ENCODE results near the gene CDK12.

The CDK12 gene

DNA sequence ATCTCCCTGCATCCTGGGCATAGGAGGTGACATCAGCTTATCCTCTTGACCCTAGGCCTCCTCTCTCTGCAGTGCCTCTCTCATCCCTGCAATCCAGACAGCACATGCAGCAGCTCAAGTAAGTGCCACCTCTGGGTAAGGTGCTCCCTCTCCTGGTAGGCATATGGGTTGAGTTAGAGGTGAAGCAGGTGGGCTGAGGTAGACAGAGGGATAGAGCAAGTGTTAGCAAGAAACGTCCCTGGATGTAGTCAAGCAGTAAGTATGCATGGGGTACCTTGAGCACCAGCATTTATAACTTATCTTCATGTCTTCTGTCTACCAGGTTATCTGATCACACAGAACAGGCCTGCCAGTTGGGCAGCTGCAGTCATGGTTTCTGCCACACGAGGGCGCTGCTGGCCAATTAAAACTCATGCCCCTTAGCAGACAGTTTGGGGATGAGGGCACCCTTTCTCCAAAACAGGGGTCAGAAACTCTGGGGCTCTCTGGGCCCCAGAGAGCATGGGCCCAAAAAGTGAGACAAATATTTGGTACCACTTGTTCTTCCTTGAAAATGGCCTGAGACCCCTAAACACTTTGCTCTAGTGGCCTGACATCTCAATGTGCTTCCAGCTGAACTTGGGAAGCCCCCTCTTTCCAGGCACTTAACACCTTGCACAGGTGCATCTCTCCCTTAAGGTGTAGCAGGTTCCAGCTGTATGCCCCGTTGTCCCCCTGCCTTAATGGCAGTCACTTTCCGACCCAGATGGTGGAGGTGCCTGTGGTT, 86.6 kb downstream of the CDK12 start:
- in situ Hi-C loops (cut with MboI; ENCODE audit: low sequenced_read_pairs): no loop called here

DNA sequence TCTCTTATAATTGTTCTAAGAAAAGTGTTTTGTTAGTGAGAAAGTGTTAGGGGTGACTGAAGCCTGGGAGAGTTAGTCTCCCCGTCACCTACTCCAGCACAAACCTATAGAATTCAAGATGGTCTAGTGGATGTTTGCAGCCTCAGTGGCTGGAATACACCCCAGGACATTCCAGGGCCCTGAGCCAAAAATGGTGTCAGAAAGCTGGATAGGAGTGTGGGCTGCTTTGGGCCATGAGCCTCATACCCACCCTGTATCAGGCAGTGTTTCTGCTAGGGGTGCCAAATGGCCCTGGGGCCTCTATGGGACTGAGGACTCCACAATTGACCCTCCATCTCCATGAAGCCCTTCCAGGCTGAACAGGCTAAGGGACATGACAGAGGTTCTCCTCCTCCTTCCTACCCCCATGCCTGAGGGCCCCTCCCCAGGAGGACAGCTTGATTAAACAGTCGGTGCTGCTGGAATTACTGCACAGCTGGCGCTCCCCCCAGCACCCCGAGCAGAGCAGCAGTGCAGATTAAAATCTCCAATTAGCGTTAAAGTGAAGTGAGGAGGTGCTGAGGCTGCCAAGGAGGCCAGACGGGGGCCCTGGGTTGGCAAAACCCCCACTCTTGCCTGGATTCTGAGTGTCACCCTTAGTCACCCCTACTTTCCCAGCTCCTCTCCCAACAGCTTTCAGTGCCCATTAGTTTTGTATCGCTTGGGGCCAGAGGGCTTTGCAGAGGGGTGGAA, 87.4 kb downstream of the CDK12 start:
- in situ Hi-C loops (cut with MboI; ENCODE audit: low sequenced_read_pairs): no loop called here

DNA sequence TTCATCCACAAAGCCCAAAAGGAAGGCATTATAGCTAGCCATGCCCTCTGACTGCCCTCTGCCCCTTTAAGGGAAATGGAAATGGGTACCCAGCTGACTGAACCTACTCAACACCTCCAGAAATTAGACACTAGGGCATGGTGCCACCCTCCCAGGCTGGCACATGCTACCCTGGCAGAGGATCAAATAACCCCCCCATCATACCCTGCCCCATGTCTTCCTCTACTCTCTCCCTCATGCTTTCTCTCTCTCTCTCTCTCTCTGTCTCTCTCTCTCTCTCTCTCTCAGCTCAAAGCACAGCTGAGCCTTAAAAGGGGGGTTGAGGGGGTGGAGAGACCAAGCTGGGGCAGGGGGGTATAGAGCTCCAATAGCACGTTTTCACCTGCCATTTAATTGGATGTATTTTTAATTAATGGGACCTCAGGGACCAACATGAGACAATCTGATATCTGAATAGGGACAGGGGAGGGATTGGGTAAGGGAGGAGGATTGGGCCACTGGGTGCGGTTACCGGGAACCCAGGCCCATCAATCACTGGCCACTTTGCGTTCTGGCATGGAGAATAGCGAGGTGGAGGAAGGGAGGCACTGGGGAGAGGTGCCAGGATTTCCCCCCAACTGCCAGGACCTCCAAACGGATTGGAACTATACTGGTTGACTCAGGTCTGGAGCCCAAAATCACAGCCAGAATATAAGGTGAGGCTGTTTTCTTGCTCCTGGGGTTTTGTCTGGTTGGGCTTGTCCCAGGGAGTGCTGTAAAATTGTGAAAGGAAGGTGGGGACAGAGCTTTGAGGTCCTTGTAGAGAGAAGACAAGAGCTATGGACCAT, 88.7 kb downstream of the CDK12 start:
- in situ Hi-C loops (cut with MboI; ENCODE audit: low sequenced_read_pairs): no loop called here

DNA sequence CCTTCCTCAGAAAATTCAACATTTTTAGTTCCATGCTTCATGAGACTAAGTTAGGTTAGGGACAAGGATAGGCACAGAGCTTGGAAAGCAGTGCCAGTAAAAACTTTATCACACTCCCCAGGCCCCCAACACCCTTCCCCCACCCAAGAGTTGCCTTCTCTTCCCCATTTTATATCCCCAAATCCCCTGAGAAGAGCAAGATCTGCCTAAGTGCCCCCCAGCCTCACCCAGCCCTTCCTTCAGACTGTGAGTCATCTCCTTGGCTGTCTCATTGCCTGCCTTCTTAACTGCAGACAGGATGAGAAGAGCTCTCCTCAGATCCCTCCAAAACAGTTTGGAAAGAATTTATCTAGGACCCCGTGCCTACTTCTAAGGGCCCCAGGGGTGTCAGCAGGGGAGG, 90.6 kb downstream of the CDK12 start:
- in situ Hi-C loops (cut with MboI; ENCODE audit: low sequenced_read_pairs): no loop called here

DNA sequence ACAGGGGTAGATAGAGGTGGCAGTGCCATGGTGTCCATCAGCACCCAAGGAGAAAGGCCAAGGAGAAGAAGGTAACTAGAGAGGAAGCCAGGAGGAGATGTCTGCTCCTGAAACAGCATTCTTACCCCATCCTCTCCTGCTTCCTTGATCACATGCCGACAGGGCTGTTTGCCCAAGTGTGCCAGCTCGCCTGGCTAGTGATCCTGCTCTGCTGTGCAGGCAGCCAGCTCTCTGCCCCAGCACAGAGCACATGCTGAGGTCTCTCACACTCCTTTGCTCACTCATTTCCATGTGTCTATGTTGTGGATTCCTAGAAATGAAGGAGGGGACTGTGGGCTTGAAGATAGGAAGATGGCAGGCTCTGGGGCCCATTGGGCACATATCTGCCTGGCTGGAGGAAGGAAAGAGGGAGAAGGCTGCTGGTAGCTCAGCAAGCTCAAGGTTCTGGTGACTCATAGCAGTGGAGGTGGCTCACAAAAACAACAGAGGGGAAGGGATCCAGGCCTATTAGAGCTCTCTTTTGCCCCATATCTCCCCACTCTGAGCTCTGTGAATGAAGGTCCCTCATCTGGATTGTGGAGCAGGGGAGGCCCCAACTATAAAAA, 92.2 kb downstream of the CDK12 start:
- in situ Hi-C loops (cut with MboI; ENCODE audit: low sequenced_read_pairs): no loop called here

DNA sequence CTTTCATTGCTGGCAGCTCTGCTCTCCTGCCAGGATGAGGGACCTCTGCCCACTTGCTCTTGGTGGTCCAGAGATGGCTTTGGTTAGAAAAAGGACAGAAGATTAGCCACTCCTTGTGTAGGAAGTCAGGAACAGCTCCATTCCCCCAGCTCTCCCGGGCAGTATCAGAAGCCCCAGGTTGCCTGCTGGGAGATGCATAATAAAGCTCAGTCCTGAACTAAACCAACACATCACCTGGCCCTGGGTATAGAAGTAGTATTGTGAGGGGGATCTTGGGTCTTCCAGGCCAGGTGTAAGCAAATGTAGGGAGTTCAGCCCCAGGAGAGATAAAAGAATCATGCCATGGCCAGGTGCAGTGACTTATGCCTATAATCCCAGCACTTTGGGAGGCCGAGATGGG, 94.1 kb downstream of the CDK12 start:
- in situ Hi-C loops (cut with MboI; ENCODE audit: low sequenced_read_pairs): no loop called here

DNA sequence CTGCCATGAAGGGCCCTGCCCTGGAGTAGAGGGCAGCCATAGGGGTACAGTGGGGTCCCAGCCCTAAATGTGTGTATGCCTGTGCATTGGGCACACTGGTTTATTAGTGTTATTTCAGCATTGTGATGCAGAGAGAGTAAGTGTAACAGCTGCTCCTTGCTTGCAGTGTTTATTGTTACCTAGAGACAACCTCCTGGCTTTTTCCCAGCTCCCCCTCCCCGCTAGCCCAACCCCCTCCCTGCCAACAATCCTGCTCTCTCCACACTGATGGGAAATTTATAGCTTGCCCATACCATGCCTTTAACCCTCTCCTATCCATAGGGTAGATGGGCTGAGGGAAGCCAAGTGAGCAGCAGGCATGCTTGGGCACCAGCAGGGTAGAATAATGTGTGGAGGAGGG, 95.1 kb downstream of the CDK12 start:
- in situ Hi-C loops (cut with MboI; ENCODE audit: low sequenced_read_pairs): no loop called here

DNA sequence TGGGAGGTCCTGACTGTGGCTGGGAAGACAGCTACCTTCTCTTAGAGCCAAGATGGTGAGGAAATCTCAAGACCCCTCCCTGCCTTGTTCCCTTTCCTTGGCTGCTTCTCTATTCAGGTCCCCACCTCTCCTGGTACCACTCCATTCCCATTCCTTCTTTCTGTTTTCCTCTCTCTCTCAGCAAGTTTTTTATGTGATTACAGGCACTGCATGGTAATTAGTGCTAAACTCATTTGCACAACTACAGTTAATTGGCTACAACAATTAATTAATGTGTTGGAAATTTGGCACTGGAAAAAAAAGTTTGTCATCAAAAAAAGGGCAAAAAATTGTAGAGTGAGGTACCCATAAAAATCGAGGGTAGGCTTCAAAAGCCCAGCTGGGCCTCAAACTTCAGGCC, 101.1 kb downstream of the CDK12 start:
- in situ Hi-C loops (cut with MboI; ENCODE audit: low sequenced_read_pairs): no loop called here

DNA sequence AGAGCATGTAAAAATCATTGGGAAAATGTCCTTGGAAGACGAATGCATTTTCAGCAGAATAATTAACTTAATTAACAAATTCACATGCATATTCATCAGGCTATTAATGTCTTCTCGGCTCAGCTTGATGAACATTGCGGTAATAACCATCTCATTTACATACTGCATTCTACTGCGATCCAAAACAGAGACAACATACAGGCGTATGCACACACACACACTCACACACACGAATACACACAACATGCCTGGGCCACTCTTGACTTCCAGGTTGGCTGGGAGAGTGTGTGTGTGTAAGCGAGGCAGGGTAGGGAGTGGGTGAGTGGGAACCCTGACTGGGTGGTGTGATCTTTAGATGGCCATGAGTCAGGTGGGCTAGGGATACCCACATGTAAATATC, 101.7 kb downstream of the CDK12 start:
- in situ Hi-C loops (cut with MboI; ENCODE audit: low sequenced_read_pairs): no loop called here

DNA sequence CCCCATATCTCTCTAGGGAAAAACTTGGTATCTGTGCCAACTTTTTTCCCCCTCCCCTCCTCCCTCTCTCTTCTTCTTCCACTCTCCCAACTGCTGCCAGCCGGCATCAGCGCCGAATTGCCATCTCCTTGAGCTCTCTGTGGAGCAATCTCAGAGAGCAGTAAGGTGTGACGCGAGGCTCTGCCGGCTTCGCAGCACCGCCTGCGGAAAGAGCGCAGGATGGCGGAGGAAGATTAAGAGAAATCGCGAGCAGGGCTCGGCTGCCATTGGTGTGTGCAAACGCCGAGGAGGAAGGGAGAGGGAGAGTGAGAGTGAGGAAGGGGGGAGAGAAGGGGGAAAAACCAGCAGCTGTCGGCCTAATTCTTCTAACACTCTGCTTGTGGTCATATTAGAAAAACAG, 102.2 kb downstream of the CDK12 start:
- in situ Hi-C loops (cut with MboI; ENCODE audit: low sequenced_read_pairs): no loop called here

DNA sequence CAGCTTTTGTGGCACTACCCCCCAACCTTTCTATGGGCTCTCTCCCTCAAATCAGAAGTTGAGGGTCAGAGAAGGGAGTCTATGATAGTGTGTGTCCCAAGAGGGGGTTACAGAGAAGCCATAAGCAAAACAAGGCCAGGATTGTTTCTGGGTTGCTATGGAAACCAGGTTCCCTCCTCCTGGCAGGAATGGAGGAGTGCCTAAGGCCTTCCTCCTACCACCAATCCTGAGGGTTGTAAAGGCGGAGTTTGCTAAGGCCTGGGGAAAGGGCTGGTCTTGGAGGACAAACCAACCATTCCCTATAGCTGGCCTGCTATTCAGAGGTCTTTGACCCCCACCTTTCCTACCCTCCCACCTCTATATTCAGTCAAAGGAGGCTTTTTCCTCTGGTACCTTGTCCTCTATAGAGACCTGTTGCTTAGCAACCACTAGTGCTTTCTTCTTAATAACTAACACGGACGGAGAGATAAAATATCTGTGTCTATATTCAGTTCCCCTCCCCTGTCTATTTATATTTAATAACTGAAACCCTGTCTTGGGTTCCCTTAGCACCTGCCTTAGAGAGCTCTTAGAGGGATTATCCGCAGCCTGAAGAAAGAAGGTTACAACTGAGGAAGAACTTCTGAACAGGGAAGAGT, 103.0 kb downstream of the CDK12 start:
- in situ Hi-C loops (cut with MboI; ENCODE audit: low sequenced_read_pairs): no loop called here

DNA sequence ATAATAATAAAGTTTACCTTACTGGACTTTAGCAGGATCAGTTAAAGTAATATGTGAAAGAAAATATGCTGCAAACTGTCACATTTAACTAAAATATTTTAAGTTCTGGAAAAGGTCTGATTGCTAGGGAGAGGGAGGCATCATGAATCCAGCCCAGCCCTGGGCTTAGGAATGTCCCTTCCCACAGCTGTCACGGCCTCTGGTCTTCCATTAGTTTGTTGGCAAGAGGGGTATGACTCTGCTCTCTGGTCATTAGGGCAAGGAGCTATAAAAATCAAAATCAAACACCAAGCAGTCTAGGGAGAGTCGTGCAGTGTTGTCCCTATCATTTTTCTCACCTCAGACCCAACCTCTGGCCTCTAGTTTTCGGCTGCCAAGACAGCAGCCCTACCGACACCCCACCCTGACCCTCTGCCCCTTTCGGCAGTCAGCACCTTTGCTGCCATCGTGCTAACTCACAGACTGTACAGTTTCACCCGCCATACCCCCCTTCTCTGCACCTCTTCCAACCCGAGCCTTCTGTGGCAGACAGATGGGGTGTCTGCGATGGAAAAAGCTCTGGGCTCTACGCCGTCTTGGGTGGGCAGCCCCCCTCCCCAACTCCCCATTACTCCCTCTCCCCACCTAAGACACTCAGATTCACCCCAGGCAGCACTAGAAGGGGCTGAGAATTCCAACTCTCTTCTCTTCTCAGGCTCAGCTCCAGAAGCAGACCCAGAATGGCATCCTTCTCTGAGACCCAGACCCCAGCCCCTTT, 105.0 kb downstream of the CDK12 start:
- in situ Hi-C loops (cut with MboI; ENCODE audit: low sequenced_read_pairs): no loop called here

DNA sequence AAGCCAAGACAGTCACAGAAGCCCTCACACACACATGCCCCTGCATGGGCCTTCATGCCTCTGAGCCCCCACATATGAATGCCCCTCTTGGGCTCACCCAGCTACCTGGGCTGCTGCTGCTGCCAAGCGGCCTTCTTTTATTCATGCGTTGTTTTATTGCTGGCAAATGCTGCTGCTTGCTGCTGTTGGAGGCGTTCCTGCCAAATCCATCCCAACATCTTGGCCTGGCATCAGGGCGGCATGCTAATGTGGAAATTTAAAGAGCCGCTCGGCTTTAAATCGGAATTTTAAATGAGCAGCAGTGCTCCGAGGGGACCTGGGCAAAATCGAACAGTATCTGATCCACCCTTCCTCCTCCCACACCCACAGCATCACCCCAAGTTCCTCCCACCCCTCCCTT, 107.4 kb downstream of the CDK12 start:
- in situ Hi-C loops (cut with MboI; ENCODE audit: low sequenced_read_pairs): no loop called here

DNA sequence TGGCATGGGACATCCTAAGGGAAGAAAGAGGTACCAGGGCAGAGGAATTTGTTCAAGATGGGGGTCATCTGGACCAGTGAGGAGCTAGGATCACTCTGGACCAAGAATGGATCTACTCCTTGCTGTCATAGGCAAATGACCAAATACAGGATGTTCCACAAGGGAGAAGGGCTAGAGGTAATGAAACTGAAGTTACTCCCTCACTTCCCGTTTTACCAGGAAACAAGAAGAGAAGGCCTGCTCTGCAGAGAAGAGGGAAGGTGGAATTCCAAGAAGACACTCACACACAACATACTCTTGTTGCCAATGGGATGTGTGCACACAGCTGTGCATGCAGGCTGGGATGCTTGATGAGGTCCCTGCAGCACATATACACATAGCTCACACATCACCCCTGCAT, 107.8 kb downstream of the CDK12 start:
- in situ Hi-C loops (cut with MboI; ENCODE audit: low sequenced_read_pairs): no loop called here

DNA sequence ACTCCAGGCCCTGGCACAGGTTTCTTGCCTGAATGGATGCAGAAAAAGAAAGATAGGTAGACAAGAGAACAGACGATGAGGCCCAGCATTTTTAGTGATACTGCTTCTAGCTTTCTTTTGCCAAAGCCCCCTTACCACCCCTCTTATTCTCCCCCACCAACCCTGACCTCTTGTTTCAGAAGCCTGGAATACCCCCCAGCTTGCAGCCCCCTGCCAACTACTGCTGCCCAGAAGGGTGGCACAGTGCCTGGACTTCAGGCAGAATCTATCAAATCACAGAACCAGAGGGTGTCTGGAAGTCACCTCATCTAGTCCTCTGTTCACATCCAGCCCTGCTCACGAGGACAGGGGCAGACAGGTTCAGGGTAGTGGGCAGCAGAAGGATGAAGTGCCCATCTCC, 110.8 kb downstream of the CDK12 start:
- in situ Hi-C loops (cut with MboI; ENCODE audit: low sequenced_read_pairs): no loop called here

DNA sequence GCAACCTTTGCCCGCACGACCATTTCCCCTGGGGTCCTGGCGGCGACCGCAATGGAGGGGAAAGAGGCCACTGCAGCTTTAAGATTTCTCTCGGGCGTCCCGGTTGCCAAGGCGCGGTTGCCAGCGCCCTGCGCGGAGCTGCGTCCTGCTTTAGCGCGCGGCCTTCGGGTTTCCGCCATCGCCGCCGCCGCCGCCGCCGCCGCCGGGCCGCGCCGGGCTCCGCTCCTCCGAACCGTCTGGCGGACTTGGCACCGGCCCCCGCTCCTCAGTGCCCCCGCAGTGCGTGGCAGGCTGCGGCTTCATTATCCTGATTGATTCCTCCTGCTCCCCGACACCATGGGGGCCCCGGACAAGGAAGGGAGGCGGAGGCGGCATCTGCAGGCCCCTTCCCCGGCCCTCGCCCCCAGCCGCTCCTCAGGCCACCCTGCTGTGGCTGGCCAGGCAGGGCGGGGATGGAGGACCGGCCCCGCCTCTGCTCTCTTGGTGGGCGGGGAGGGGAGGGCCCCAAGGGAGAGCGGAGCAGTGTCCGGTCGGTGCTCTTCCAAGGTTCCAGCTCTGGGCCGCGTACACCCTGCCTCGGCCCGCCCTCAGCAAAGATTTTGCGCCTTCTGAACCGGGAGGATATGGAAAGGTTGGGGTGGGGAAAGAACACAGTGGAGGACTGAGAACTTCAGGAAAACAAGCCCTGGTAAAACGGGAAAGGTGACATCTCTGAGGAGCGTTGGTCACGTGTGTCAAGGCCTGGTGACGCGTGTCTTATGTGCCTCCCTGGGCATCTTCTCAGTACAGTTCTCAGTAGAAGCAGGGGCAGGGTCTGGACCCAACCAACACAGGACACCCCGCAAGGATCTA, 112.4 kb downstream of the CDK12 start:
- in situ Hi-C loops (cut with MboI; ENCODE audit: low sequenced_read_pairs): no loop called here

DNA sequence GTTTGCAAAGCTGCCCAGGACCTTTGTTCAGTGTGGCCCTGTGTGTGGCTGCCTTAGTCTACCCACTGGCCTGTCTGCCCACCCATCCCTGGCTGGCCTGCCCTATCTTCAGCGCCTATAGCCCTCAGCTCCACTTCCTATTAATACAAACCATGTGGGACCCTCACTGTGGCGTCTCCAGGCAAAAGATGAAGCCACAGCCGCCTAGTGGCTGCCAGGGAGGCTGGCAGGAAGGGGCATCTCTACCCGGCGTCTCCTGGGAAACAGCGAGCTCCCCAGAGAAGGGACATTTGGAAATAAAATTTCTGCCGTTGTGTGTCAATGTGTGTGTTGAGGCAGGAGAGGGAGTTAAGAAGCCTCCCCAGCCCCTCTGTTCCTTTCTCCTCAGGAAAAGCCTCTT, 114.9 kb downstream of the CDK12 start:
- in situ Hi-C loops (cut with MboI; ENCODE audit: low sequenced_read_pairs): no loop called here

DNA sequence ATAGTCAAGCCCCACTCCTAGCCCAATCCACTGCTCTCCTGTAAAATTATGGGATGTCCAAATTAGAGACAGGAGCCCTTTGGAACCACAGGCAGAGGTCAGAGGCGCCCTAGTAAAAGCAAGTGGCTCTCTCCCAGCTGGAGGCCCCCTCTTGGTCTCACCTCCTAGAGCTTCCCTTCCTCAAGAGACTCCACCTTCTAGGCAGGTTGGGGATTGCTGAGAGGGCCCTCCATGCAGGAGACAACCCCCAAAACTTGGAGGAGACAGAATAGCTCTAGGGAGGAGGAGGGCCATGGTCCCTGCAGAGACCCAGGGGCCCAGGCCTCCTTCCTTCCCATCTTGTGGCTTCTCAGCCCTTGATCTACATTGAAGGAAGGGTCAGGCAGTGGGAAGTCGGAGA, 117.0 kb downstream of the CDK12 start:
- in situ Hi-C loops (cut with MboI; ENCODE audit: low sequenced_read_pairs): no loop called here

Data from HL-60/S4 treated with retinoic acid at 250 ng/mL for 4 days and 3 days (cell line).